ENCODE data around the gene NELFCD.

- no peak for TF ChIP-seq POLR2A (IDR thresholded peaks at IDR 0.05)
- TF ChIP-seq, protein P1, sequence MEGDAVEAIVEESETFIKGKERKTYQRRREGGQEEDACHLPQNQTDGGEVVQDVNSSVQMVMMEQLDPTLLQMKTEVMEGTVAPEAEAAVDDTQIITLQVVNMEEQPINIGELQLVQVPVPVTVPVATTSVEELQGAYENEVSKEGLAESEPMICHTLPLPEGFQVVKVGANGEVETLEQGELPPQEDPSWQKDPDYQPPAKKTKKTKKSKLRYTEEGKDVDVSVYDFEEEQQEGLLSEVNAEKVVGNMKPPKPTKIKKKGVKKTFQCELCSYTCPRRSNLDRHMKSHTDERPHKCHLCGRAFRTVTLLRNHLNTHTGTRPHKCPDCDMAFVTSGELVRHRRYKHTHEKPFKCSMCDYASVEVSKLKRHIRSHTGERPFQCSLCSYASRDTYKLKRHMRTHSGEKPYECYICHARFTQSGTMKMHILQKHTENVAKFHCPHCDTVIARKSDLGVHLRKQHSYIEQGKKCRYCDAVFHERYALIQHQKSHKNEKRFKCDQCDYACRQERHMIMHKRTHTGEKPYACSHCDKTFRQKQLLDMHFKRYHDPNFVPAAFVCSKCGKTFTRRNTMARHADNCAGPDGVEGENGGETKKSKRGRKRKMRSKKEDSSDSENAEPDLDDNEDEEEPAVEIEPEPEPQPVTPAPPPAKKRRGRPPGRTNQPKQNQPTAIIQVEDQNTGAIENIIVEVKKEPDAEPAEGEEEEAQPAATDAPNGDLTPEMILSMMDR (IDR thresholded peaks at IDR 0.05) = no peak
Observed at GRCh38 chr20:58956078-58956477, 25.0 kb upstream of the NELFCD start.
